ENCODE data around the gene TTC7B. TPM values are rescaled to one million over a fixed set of nuclear protein-coding genes. Genes with fewer than 3 reads are reported as not detected.

TTC7B gene
- total and polyA plus RNA-seq, 2 experiments from 2014 or later = 7.9 to 28.6 TPM

GRCh38 chr14:90812109-90812508 lies 4.1 kb downstream of the TTC7B start:
- TF ChIP-seq REST (IDR thresholded peaks at IDR 0.05; ENCODE audit: unreplicated experiment) (no peak), CTCF (conservative IDR thresholded peaks at IDR 0.05; ENCODE audit: low read depth in 2 of 2) (no peak), ZNF331 (CRISPR knock-in tag; IDR thresholded peaks at IDR 0.05; ENCODE audit: low read depth) (no peak), ZNF462 (CRISPR knock-in tag; IDR thresholded peaks at IDR 0.05) (no peak), JUNB (IDR thresholded peaks at IDR 0.05; ENCODE audit: unreplicated experiment) (no peak), ZNF114 (CRISPR knock-in tag; IDR thresholded peaks at IDR 0.05) (no peak), EZH2 (IDR thresholded peaks at IDR 0.05; ENCODE audit: low read depth, unreplicated experiment) (no peak), NANOG (IDR thresholded peaks at IDR 0.05; ENCODE audit: borderline replicate concordance) (no peak), STAT1 (IDR thresholded peaks at IDR 0.05; ENCODE audit: unreplicated experiment) (no peak), EZH2phosphoT487 (IDR thresholded peaks at IDR 0.05; ENCODE audit: unreplicated experiment) (no peak)
- peaks cover 8% of the 10 kb centered on the region for H3K4me1 Mint-ChIP-seq
- ATAC-seq = no peak
- peaks cover 15% of the 10 kb centered on the region for H3K27me3 Mint-ChIP-seq (ENCODE audit: insufficient read depth, low read depth, poor library complexity)
- H3F3A ChIP-seq (replicated peaks; ENCODE audit: low read depth) = no peaks in the 10 kb centered on the region
- peaks cover 12% of the 10 kb centered on the region for H3K27me3 ChIP-seq (ENCODE audit: insufficient read depth)
- no peak overlapping the region for H3K4me3 ChIP-seq
- peaks cover 11% of the 10 kb centered on the region for H3K4me1 ChIP-seq (ENCODE audit: insufficient read depth)
- H3K4me2 ChIP-seq = no peak overlapping the region
- peaks cover 3% of the 10 kb centered on the region for H3K79me2 ChIP-seq (replicated peaks; ENCODE audit: insufficient read depth)
- no peaks in the 10 kb centered on the region for H3K9me2 ChIP-seq (ENCODE audit: insufficient read depth)
- no peak for DNase-seq (ENCODE audit: low spot score)
- H3K4me3 Mint-ChIP-seq = no peak overlapping the region
- no peaks in the 10 kb centered on the region; the same call in 1 of the 2 replicates for H4K20me1 ChIP-seq (replicated peaks; ENCODE audit: insufficient read depth)
- no peaks in the 10 kb centered on the region for H3K36me3 ChIP-seq (ENCODE audit: insufficient read depth)
- no peak overlapping the region for H2AFZ ChIP-seq
- H3K27ac Mint-ChIP-seq = no peak overlapping the region
- no peaks in the 10 kb centered on the region for H3K36me3 Mint-ChIP-seq (ENCODE audit: low read depth)
- no peak overlapping the region for H3K27ac ChIP-seq (ENCODE audit: low read depth)
- no peaks in the 10 kb centered on the region for H3K9me3 Mint-ChIP-seq

All from GM23338 (cell line).